Right atrium auricular region (tissue), 2 donors: ENCODE results near the gene MEGF6. TPM values are rescaled to one million over a fixed set of nuclear protein-coding genes. Genes with fewer than 3 reads are reported as not detected.
A peak's percentile ranks its signal among the peaks of the same experiment; 100 is the strongest.

Experiments
- DNase-seq: peaks from one replicate; pipeline ENCODE4 v3.0.0-alpha.2; 2019; ENCODE audit warnings: low spot score
- H3K27ac ChIP-seq, 2 donors: fragments of 200-600 bp; sonication (generic); 1 replicate in 1 of 2; 2 replicates in 1 of 2; pipeline ENCODE4 v1.5.1; 2016 to 2019
- H3K27me3 ChIP-seq, 2 donors: fragments of 200-600 bp; sonication (generic); one replicate each; pipeline versions ENCODE4 v1.5.1 to v1.6.0; 2017 to 2019
- H3K36me3 ChIP-seq: fragments of 200-600 bp; sonication (generic); one replicate; pipeline ENCODE4 v1.5.1; 2016
- H3K4me1 ChIP-seq, 2 donors: fragments of 200-600 bp; sonication (generic); one replicate each; pipeline versions ENCODE4 v1.5.1 to v1.6.0; 2017 to 2019
- H3K4me3 ChIP-seq, 2 donors: fragments of 200-600 bp; sonication (generic); 1 replicate in 1 of 2; 2 replicates in 1 of 2; pipeline ENCODE4 v1.5.1; 2017 to 2019; ENCODE audit warnings: mild to moderate bottlenecking in 1 of 2, moderate library complexity in 1 of 2
- H3K9me3 ChIP-seq, 2 donors: fragments of 200-600 bp; sonication (generic); one replicate each; pipeline ENCODE4 v1.5.1; 2019
- CTCF ChIP-seq, 2 donors: fragments of 200-600 bp; sonication (generic); IDR thresholded peaks; one replicate each; pipeline ENCODE4 v1.5.1; 2019; ENCODE audit warnings: antibody characterized with exemption in 2 of 2
- total RNA-seq, 2 donors: library from RNA; depleted of rRNA; stranded (reverse); fragments of >200 nt; gene quantifications; one replicate each; pipeline ENCODE4 v1.1.0, GENCODE V29; 2016

MEGF6 gene
- total RNA-seq, 2 donors from 2014 or later = 14.9 to 32.6 TPM

- Histone ChIP-seq H3K4me1 (no peaks in the 10 kb centered on the region), H3K27me3 (no peaks in the 10 kb centered on the region), H3K9me3 (no peaks in the 10 kb centered on the region), H3K36me3 (no peaks in the 10 kb centered on the region), H3K27ac (no peak overlapping the region), H3K4me3 (no peak overlapping the region)
- DNase-seq = no peak
- TF ChIP-seq CTCF (IDR thresholded peaks at IDR 0.05) = no peak
These were observed 49.6 kb downstream of the MEGF6 start for GRCh38 chr1:3561702-3562101.

GRCh38 chr1:3560981-3561380 is 50.3 kb downstream of the MEGF6 start:
- no peak for TF ChIP-seq CTCF (IDR thresholded peaks at IDR 0.05)
- no peak for DNase-seq

GRCh38 chr1:3560251-3560871 is 50.9 kb downstream of the MEGF6 start:
- H3K27me3 ChIP-seq = no peaks in the 10 kb centered on the region
- no peaks in the 10 kb centered on the region for H3K9me3 ChIP-seq
- H3K4me3 ChIP-seq = no peak overlapping the region
- no peaks in the 10 kb centered on the region for H3K4me1 ChIP-seq
- H3K36me3 ChIP-seq = no peaks in the 10 kb centered on the region
- peak; percentile 67 for DNase-seq
- TF ChIP-seq CTCF (IDR thresholded peaks at IDR 0.05) = no peak
- H3K27ac ChIP-seq = no peak overlapping the region

More at GRCh38 chr1:3560981-3561380, 50.3 kb downstream of the MEGF6 start:
- Histone ChIP-seq H3K27ac (no peak overlapping the region), H3K27me3 (no peaks in the 10 kb centered on the region), H3K9me3 (no peaks in the 10 kb centered on the region), H3K4me3 (no peak overlapping the region), H3K4me1 (no peaks in the 10 kb centered on the region), H3K36me3 (no peaks in the 10 kb centered on the region)

DNA sequence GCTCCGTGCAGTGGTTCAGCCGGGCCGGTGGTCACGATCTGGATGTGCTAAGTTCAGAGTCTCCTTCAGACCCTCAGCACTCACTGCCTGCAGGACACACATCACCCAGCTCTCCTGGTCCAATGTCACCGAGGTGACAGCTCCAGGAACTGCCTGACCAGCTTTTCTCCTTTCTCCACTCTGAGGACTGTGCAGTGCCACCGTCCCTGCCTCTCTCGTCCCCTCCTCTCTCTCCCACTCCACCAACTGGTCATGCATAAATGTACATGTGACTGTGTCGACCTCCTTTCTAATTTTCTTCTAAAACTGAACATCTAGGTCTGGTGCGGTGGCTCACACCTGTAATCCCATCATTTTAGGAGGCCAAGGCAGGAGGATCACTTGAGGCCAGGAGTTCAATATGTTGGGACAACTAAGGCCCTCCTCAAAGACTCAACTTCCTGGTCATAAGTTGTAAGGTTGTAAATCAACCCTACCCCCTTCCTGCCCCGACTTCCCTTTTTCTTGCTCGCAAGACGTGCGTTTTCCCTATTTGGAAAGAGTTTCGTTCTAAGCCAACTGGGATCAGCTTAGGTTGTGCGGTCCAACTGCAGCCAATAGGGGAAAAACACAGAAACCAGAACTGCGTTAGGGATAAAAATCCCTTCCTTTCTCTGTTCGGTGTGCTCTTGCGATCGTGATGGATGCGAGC is 53.1 kb downstream of the MEGF6 start:
- Histone ChIP-seq H3K4me1 (no peaks in the 10 kb centered on the region), H3K27ac (no peak overlapping the region), H3K4me3 (no peak overlapping the region), H3K9me3 (no peaks in the 10 kb centered on the region), H3K36me3 (no peaks in the 10 kb centered on the region), H3K27me3 (no peaks in the 10 kb centered on the region)
- no peak for TF ChIP-seq CTCF (IDR thresholded peaks at IDR 0.05)
- no peak for DNase-seq

DNA sequence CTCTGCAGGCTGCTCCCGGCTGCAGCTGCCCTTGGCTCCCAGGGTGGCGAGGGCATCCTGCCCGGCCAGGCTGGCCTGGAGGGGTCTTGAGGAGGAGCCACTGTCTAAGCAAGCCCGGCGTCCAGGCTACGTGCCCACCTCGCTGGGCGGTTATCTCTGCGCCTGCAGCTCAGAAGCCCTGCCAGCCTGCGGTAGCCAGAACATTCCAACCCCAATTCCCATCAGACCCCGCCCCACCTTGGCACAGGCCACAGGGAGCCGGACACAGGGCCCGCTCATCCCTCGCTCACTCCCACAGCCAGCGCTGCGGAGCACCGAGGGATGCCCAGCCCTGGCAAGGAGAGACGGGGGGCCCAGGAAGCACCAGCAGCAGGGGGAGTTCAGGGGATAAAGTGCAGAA is 53.9 kb downstream of the MEGF6 start:
- no peaks in the 10 kb centered on the region for H3K27me3 ChIP-seq
- no peak for TF ChIP-seq CTCF (IDR thresholded peaks at IDR 0.05)

More for the DNA sequence above, 53.9 kb downstream of the MEGF6 start:
- Histone ChIP-seq H3K9me3 (no peaks in the 10 kb centered on the region), H3K4me1 (no peaks in the 10 kb centered on the region), H3K4me3 (no peak overlapping the region), H3K27ac (no peak overlapping the region), H3K36me3 (no peaks in the 10 kb centered on the region)
- no peak for DNase-seq
